SK-N-SH treated with all-trans-retinoic acid at 6 μM for 48 hours (cell line): ENCODE measurements around the gene GPC3.

Source experiments
- CREB5 ChIP-seq: fragments of 250-450 bp; sonication (Bioruptor Pico); IDR thresholded peaks from 2 replicates; pipeline ENCODE4 v1.5.1; 2020; ENCODE audit warnings: low read depth, mild to moderate bottlenecking, moderate library complexity
- CSDC2 ChIP-seq: fragments of 250-450 bp; sonication (Bioruptor Pico); IDR thresholded peaks from 2 replicates; pipeline ENCODE4 v1.5.0; 2020; ENCODE audit warnings: mild to moderate bottlenecking, moderate library complexity
- ESRRG ChIP-seq: fragments of 250-450 bp; sonication (Bioruptor Pico); IDR thresholded peaks from 2 replicates; pipeline ENCODE4 v1.6.1; 2021; ENCODE audit warnings: mild to moderate bottlenecking
- GLIS3 ChIP-seq: fragments of 250-450 bp; sonication (Bioruptor Pico); IDR thresholded peaks from 2 replicates; pipeline ENCODE4 v1.5.0; 2020; ENCODE audit warnings: mild to moderate bottlenecking, moderate library complexity
- TCF4 ChIP-seq: fragments of 250-450 bp; sonication (Bioruptor Pico); IDR thresholded peaks from 2 replicates; pipeline ENCODE4 v1.8.0; 2021; ENCODE audit warnings: mild to moderate bottlenecking, moderate library complexity, borderline replicate concordance
- TOX ChIP-seq: fragments of 250-450 bp; sonication (Bioruptor Pico); IDR thresholded peaks from 2 replicates; pipeline ENCODE4 v1.8.0; 2021; ENCODE audit warnings: mild to moderate bottlenecking, moderate library complexity, borderline replicate concordance
- ZC3H10 ChIP-seq: fragments of 250-450 bp; sonication (Bioruptor Pico); IDR thresholded peaks from 2 replicates; pipeline ENCODE4 v1.5.1; 2021; ENCODE audit warnings: mild to moderate bottlenecking, moderate library complexity
- ZNF565 ChIP-seq: fragments of 450-650 bp; formaldehyde crosslinking; conservative IDR thresholded peaks from 2 replicates; pipeline ENCODE4 v1.5.0; 2020; ENCODE audit warnings: low read depth, mild to moderate bottlenecking, moderate library complexity
- TF ChIP-seq, protein P1 (sequence below): fragments of 250-450 bp; sonication (Bioruptor Pico); IDR thresholded peaks from 2 replicates; pipeline ENCODE4 v1.5.1; 2021; ENCODE audit warnings: mild to moderate bottlenecking, moderate library complexity
- TF ChIP-seq, protein P2 (sequence below): fragments of 250-450 bp; sonication (Bioruptor Pico); IDR thresholded peaks from 2 replicates; pipeline ENCODE4 v1.8.0; 2021; ENCODE audit warnings: low read depth, mild to moderate bottlenecking, moderate library complexity, borderline replicate concordance

- TF ChIP-seq ZC3H10 (CRISPR knock-in tag) = no peak
- TF ChIP-seq TOX (CRISPR knock-in tag) = no peak
- TF ChIP-seq CREB5 (CRISPR knock-in tag) = no peak
- TF ChIP-seq, protein P1, sequence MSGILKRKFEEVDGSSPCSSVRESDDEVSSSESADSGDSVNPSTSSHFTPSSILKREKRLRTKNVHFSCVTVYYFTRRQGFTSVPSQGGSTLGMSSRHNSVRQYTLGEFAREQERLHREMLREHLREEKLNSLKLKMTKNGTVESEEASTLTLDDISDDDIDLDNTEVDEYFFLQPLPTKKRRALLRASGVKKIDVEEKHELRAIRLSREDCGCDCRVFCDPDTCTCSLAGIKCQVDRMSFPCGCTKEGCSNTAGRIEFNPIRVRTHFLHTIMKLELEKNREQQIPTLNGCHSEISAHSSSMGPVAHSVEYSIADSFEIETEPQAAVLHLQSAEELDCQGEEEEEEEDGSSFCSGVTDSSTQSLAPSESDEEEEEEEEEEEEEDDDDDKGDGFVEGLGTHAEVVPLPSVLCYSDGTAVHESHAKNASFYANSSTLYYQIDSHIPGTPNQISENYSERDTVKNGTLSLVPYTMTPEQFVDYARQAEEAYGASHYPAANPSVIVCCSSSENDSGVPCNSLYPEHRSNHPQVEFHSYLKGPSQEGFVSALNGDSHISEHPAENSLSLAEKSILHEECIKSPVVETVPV = no peak
- TF ChIP-seq ZNF565 (CRISPR knock-in tag) = no peak
- TF ChIP-seq, protein P2, sequence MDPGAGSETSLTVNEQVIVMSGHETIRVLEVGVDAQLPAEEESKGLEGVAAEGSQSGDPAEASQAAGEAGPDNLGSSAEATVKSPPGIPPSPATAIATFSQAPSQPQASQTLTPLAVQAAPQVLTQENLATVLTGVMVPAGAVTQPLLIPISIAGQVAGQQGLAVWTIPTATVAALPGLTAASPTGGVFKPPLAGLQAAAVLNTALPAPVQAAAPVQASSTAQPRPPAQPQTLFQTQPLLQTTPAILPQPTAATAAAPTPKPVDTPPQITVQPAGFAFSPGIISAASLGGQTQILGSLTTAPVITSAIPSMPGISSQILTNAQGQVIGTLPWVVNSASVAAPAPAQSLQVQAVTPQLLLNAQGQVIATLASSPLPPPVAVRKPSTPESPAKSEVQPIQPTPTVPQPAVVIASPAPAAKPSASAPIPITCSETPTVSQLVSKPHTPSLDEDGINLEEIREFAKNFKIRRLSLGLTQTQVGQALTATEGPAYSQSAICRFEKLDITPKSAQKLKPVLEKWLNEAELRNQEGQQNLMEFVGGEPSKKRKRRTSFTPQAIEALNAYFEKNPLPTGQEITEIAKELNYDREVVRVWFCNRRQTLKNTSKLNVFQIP (CRISPR knock-in tag) = no peak
- TF ChIP-seq TCF4 (CRISPR knock-in tag) = no peak
- TF ChIP-seq CSDC2 (CRISPR knock-in tag) = no peak
- no peak for TF ChIP-seq GLIS3 (CRISPR knock-in tag)
- TF ChIP-seq ESRRG (CRISPR knock-in tag) = no peak
Observed at GRCh38 chrX:133992882-133993281, 7.5 kb upstream of the GPC3 start.
